OCI-LY3 (cell line): ENCODE results near the gene C14orf39.

Experiments
- CTCF ChIP-seq: fragments of 200-600, 300-600 bp; sonication (generic); IDR thresholded peaks from 2 replicates; pipeline ENCODE4 v1.5.1; 2014; ENCODE audit warnings: antibody characterized with exemption, low read length, low read depth
- EZH2phosphoT487 ChIP-seq: fragments of 200-600 bp; shearing (Covaris generic); IDR thresholded peaks from 2 replicates; pipeline ENCODE4 v1.6.1; 2018; ENCODE audit warnings: antibody characterized with exemption, mixed run types, low read depth

DNA sequence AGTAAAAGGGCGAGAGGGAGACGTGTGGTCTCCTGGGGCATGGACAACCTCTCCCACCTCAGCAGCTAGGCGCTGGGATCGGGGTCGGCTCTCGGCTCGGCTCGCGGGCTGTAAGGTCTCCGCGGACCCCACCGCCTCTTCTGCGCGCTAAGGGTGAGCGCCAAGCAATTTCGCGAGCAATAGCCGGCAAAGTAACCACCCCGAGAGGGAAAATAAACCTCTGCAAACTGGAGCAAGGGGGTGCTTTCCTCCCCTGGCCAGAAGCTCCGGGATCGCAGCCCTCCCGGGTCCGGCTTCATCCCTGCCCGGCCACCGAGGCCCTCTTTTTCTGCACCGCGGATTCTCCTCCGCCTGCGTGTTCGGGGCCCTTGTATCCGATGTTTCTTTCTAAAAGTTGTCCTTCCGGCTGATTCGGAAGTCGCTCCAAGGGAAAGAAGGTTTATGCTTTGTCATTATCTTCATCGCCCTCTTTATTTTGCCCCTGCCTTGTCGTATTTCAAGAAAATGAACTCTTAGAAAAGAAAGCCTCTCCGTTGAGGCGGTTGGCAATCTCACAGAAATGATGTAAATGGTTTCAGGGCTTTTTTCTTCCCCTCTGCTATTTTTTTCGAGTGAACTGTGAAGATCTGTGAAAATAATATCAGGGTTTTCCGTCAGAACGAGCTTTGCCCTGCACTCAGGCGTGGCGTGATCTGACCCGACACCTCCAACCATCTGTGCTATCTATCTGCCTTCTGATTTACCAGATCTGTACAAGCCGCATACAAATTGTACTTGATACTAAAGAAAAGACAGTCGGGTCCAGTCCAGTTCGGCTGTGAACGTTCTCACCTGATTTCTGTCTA lies 21.3 kb upstream of the C14orf39 start:
- no peak for TF ChIP-seq CTCF
- TF ChIP-seq EZH2phosphoT487 = no peak
